ENCODE results near the gene OR4K2.
A peak's percentile ranks its signal among the peaks of the same experiment; 100 is the strongest.
"Not testable (repeated sequence)": the region's sequence is repeated elsewhere in the genome, so short reads cannot be mapped to it uniquely, and the experiment has no call there.

OR4K2 gene

GRCh38 chr14:19874842-19875241 lies at the start of gene OR4K2:
TSS of gene OR4K2 (plus strand) at chr14:19875142. CDS start at chr14:19876268, 1,126 bp downstream.
- H3K4me3 ChIP-seq (ENCODE audit: low read depth, low read length), result no peak within 1 kb of the TSS
- DNase-seq, result no peak
- H3K36me3 ChIP-seq, result no peaks in the 10 kb centered on the region
- no peaks in the 10 kb centered on the region for H3K9me3 ChIP-seq (ENCODE audit: severe bottlenecking)
- H3K27me3 ChIP-seq (ENCODE audit: insufficient read depth, low read depth, severe bottlenecking), result peaks cover 45% of the 10 kb centered on the region
- no peak for TF ChIP-seq CTCF (IDR thresholded peaks at IDR 0.05; ENCODE audit: low read depth, low read length)
- no peak within 1 kb of the TSS for H3K27ac ChIP-seq

- not testable (repeated sequence) for H3K36me3 ChIP-seq; H3K9me3 ChIP-seq (ENCODE audit: severe bottlenecking); H3K4me3 ChIP-seq (ENCODE audit: low read depth, low read length); H3K27ac ChIP-seq
- H3K27me3 ChIP-seq (ENCODE audit: insufficient read depth, low read depth, severe bottlenecking), result peaks cover 30% of the 10 kb centered on the region
- DNase-seq, result peak; percentile 25
- TF ChIP-seq CTCF (IDR thresholded peaks at IDR 0.05; ENCODE audit: low read depth, low read length), result peak; percentile 24; the same call in 1 of the 2 replicates
These were observed 47.2 kb upstream of the OR4K2 start for GRCh38 chr14:19827626-19828244.

GRCh38 chr14:19828314-19828713 lies 46.6 kb upstream of the OR4K2 start:
- no peak overlapping the region for H3K27ac ChIP-seq
- no peak overlapping the region for H3K4me3 ChIP-seq (ENCODE audit: low read depth, low read length)
- no peak for DNase-seq
- H3K27me3 ChIP-seq (ENCODE audit: insufficient read depth, low read depth, severe bottlenecking), result peaks cover 32% of the 10 kb centered on the region
- TF ChIP-seq CTCF (IDR thresholded peaks at IDR 0.05; ENCODE audit: low read depth, low read length), result no peak
- H3K36me3 ChIP-seq, result no peaks in the 10 kb centered on the region
- H3K9me3 ChIP-seq (ENCODE audit: severe bottlenecking), result no peaks in the 10 kb centered on the region

- H3K27ac ChIP-seq; H3K36me3 ChIP-seq; H3K9me3 ChIP-seq (ENCODE audit: severe bottlenecking); H3K4me3 ChIP-seq (ENCODE audit: low read depth, low read length); DNase-seq: not testable (repeated sequence)
- H3K27me3 ChIP-seq (ENCODE audit: insufficient read depth, low read depth, severe bottlenecking), result peaks cover 23% of the 10 kb centered on the region
These were observed 40.6 kb upstream of the OR4K2 start for GRCh38 chr14:19834203-19834848.

GRCh38 chr14:19838433-19838832 lies 36.5 kb upstream of the OR4K2 start:
- H3K27ac ChIP-seq, result no peak overlapping the region
- H3K9me3 ChIP-seq (ENCODE audit: severe bottlenecking), result no peaks in the 10 kb centered on the region
- no peaks in the 10 kb centered on the region for H3K36me3 ChIP-seq
- no peak for TF ChIP-seq CTCF (IDR thresholded peaks at IDR 0.05; ENCODE audit: low read depth, low read length)
- no peak overlapping the region for H3K4me3 ChIP-seq (ENCODE audit: low read depth, low read length)
- no peak for DNase-seq
- H3K27me3 ChIP-seq (ENCODE audit: insufficient read depth, low read depth, severe bottlenecking), result peaks cover 13% of the 10 kb centered on the region

- H3K27ac ChIP-seq, result no peak overlapping the region
- peaks cover 3% of the 10 kb centered on the region for H3K9me3 ChIP-seq (ENCODE audit: severe bottlenecking)
- H3K27me3 ChIP-seq (ENCODE audit: insufficient read depth, low read depth, severe bottlenecking), result peaks cover 10% of the 10 kb centered on the region
- DNase-seq, result no peak
- no peaks in the 10 kb centered on the region for H3K36me3 ChIP-seq
- no peak for TF ChIP-seq CTCF (IDR thresholded peaks at IDR 0.05; ENCODE audit: low read depth, low read length)
- H3K4me3 ChIP-seq (ENCODE audit: low read depth, low read length), result no peak overlapping the region
These were observed 23.6 kb upstream of the OR4K2 start for GRCh38 chr14:19851365-19851764.

GRCh38 chr14:19866061-19866669 lies 8.8 kb upstream of the OR4K2 start:
- H3K36me3 ChIP-seq; H3K4me3 ChIP-seq (ENCODE audit: low read depth, low read length); H3K27ac ChIP-seq; DNase-seq; H3K9me3 ChIP-seq (ENCODE audit: severe bottlenecking): not testable (repeated sequence)
- peaks cover 87% of the 10 kb centered on the region for H3K27me3 ChIP-seq (ENCODE audit: insufficient read depth, low read depth, severe bottlenecking)

Measured in WERI-Rb-1 (cell line).